ENCODE results near the gene PTPRB. TPM values are rescaled to one million over a fixed set of nuclear protein-coding genes. Genes with fewer than 3 reads are reported as not detected.

PTPRB gene
- total RNA-seq, 2 donors from 2014 or later, result 11.2 to 20.3 TPM

DNA sequence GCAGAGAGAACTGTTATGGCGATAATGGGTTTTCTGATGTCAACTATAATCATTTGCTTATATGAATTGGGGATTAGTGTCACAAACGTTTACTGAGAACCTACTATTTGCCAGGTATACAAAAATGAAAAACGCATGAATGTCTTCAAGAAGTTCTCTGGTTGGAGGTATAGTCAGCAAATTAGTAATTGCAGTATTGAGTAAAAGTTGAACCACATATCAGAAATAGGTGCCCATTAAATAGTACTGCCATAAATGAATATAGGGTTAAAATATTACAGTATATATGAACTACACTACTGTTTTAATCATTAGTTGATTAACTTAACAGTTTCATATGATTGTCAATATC is 60.0 kb downstream of the PTPRB start:
- Histone ChIP-seq H3K9me3 (no peaks in the 10 kb centered on the region), H3K4me3 (no peak overlapping the region), H3K4me1 (replicated peaks) (no peaks in the 10 kb centered on the region), H3K27ac (no peak overlapping the region), H3K36me3 (no peaks in the 10 kb centered on the region), H3K27me3 (replicated peaks; ENCODE audit: insufficient read depth) (no peaks in the 10 kb centered on the region)
- DNase-seq (ENCODE audit: low spot score), result no peak
- intact Hi-C loops (cut with DNase I), result loop anchor here (1.0 to 2.0 kb wide), 2 partner anchors 676 to 698 kb away; no protein-coding TSS in a partner anchor
- WGBS, result 18% methylated on average over 3 of the region's 3 CpGs
- TF ChIP-seq POLR2AphosphoS5 (IDR thresholded peaks at IDR 0.05) (no peak), POLR2A (IDR thresholded peaks at IDR 0.05) (no peak)
- TF ChIP-seq, protein P1, sequence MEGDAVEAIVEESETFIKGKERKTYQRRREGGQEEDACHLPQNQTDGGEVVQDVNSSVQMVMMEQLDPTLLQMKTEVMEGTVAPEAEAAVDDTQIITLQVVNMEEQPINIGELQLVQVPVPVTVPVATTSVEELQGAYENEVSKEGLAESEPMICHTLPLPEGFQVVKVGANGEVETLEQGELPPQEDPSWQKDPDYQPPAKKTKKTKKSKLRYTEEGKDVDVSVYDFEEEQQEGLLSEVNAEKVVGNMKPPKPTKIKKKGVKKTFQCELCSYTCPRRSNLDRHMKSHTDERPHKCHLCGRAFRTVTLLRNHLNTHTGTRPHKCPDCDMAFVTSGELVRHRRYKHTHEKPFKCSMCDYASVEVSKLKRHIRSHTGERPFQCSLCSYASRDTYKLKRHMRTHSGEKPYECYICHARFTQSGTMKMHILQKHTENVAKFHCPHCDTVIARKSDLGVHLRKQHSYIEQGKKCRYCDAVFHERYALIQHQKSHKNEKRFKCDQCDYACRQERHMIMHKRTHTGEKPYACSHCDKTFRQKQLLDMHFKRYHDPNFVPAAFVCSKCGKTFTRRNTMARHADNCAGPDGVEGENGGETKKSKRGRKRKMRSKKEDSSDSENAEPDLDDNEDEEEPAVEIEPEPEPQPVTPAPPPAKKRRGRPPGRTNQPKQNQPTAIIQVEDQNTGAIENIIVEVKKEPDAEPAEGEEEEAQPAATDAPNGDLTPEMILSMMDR (IDR thresholded peaks at IDR 0.05), result no peak

DNA sequence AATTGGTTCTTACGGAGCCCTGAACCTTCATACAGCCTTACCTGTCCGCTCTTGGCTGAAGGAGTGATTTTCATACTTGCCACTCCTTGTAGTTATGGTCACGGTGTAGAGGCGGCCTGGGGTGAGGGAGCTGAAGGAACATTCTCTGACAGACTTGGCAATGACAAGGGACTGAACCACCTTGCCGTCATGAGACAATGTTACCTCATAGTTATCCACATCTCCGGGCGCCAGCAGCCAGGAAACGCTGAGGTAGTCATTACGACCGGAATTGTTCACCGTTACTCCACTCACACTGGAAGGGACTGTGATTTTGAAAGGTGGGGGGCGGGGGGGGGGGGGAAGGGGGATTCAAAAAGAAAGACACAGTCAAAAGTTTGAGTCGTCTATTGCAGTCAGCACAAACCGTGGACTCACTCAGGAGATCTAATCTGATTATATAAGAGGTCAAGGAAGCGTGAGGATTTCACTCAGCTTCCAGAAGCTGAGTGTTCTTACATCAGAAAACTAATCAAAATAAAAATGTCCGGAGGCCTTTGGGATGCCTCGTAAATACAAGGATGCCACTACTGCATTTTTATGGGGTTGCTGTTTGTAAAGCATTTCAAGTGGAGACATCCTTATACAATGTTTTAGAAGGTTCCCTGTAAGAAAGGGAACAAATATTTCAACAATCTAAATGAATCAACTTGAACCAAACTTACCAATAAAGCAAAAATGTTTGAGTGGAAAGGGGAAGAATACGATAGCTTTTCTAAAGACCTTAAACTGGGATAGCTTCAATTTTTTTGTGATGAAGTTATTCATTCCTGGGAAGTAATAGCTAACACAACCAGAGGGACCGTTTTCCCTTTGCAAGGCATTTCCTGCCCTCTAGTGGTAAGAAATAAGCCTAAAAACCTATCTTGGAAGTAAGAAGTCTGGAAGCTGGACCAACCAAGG is 60.6 kb downstream of the PTPRB start:
- TF ChIP-seq POLR2AphosphoS5 (IDR thresholded peaks at IDR 0.05), result no peak
- TF ChIP-seq, protein P1 (IDR thresholded peaks at IDR 0.05), result peak; percentile 30 to 76 (median 74)

DNA sequence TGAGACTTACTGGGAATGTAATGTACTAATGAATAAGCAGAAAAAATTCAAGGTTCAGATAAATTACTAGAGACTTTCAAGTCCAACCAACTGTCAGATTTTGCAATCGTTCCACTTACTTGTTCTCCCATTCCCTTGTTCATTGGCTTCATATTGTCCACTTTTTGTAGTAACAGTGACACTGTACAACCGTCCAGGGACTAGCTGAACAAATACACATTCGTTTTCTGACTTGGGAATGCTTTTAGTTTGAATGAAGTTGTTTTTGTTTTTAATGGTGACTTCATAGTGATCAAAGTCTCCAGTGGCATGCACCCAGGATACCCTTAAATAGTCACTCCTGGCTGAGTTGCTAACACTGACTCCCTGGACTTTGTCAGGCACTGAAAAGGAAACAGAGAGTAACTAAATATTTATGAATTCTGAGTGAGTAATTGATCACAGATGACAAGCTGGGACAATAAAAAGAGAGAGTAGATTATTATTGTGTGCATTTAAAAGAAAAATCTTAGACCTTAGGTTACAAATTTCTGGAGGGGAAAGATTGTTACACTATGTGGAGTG is 65.4 kb downstream of the PTPRB start:
- no peaks in the 10 kb centered on the region for H3K9me3 ChIP-seq
- no peak overlapping the region for H3K4me3 ChIP-seq
- intact Hi-C loops (cut with DNase I), result no loop called here
- H3K36me3 ChIP-seq, result no peaks in the 10 kb centered on the region
- 16% methylated on average over 3 of the region's 3 CpGs for WGBS
- H3K4me1 ChIP-seq (replicated peaks), result no peaks in the 10 kb centered on the region
- DNase-seq (ENCODE audit: low spot score), result no peak
- H3K27ac ChIP-seq, result no peak overlapping the region
- TF ChIP-seq POLR2AphosphoS5 (IDR thresholded peaks at IDR 0.05) (no peak), POLR2A (IDR thresholded peaks at IDR 0.05) (no peak)
- TF ChIP-seq, protein P1 (IDR thresholded peaks at IDR 0.05), result no peak
- no peaks in the 10 kb centered on the region for H3K27me3 ChIP-seq (replicated peaks; ENCODE audit: insufficient read depth)

More for the DNA sequence above, 60.6 kb downstream of the PTPRB start:
- Histone ChIP-seq H3K9me3 (no peaks in the 10 kb centered on the region), H3K36me3 (no peaks in the 10 kb centered on the region), H3K27ac (no peak overlapping the region), H3K4me3 (no peak overlapping the region), H3K4me1 (replicated peaks) (no peaks in the 10 kb centered on the region), H3K27me3 (replicated peaks; ENCODE audit: insufficient read depth) (no peaks in the 10 kb centered on the region)
- peak; percentile 10 for DNase-seq (ENCODE audit: low spot score)
- 46% methylated on average over 19 of the region's 19 CpGs for WGBS
- intact Hi-C loops (cut with DNase I), result loop anchor here (1.0 to 2.0 kb wide), 2 partner anchors 676 to 697 kb away; no protein-coding TSS in a partner anchor

DNA sequence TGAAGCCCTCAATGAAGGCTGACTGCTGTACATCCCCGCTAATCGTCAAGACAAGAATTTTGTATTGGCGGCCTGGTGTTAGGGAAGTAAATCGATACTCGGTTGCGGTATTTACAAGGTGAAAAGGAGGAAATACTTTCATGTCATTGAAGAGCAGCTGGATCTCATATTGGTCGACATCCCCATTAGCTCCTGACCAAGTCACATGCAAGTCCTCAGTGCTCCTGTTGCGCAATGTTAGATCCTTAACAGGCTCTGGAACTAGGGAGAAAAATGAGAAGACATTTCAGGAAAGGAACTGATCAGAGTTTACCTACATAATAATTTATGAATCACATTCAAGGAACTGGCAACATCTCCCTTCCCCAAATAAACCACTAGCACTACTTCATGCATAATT is 66.2 kb downstream of the PTPRB start:
- DNase-seq (ENCODE audit: low spot score), result no peak
- no peaks in the 10 kb centered on the region for H3K4me1 ChIP-seq (replicated peaks)
- TF ChIP-seq, protein P1 (IDR thresholded peaks at IDR 0.05), result no peak
- TF ChIP-seq POLR2AphosphoS5 (IDR thresholded peaks at IDR 0.05) (no peak), POLR2A (IDR thresholded peaks at IDR 0.05) (no peak)
- whole genome bisulfite sequencing, result 81% methylated on average over 8 of the region's 8 CpGs
- intact Hi-C loops (cut with DNase I), result no loop called here
- no peaks in the 10 kb centered on the region for H3K36me3 ChIP-seq
- no peak overlapping the region for H3K27ac ChIP-seq
- H3K4me3 ChIP-seq, result no peak overlapping the region
- no peaks in the 10 kb centered on the region for H3K9me3 ChIP-seq
- no peaks in the 10 kb centered on the region for H3K27me3 ChIP-seq (replicated peaks; ENCODE audit: insufficient read depth)
